ENCODE results near the gene PHTF1.

DNA sequence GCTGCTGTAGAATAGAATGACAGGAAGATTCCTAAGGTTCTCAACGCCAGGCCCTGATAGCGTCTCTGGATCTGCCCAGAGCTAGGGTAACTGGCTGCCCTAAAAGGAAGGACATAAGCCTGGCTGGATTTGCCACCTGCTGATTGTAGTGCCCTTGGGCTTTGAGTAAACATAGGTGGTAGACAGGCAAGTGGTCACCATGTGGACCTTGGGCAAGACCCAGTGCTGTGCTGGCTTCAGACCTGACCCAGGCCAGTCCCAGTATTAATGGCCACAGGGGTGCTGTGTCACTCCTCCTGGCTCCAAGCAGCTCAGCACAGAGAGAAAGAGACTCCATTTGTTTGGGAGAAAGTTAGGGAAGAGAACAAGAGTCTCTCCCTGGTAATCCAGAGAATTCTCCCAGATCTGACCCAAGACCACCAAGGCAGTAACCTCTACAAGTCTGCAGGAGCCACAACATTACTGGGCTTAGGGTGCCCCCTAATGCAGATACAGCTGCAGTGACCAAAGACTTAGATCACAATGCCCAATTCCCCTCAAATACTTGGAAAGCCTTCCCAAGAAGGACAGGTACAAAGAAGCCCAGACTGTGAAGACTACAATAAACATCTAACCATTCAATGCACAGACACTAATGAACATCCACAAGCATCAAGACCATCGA is 44.5 kb downstream of the PHTF1 start:
- TF ChIP-seq EP300 (IDR thresholded peaks at IDR 0.05) (no peak), CTCF (IDR thresholded peaks at IDR 0.05) (no peak), POLR2AphosphoS5 (IDR thresholded peaks at IDR 0.05) (no peak)

Measured in stomach (tissue), 4 donors.